ENCODE measurements around the gene TIGD3.

DNA sequence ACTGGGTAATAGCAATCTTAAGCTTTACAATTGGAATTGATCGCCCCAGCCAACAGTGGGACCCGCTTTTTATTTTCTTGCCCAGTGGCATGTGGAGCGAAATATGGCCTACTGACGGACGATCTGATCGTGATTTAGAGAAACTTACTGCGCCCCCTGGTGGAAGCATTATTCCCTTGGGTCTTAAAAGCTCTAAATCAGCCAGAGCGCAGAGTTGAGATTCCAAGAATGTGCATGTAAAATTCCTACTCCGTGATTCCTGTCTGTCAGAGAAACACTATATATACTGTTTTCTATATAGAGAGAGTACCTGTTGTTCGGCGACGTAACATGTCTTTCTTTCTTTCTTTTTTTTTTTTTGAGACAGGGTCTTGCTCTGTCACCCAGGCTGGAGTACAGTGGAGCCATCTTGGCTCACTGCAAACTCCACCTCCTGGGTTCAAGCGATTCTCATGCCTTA lies 24.6 kb upstream of the TIGD3 start:
- TF ChIP-seq CTCF (IDR thresholded peaks at IDR 0.05; ENCODE audit: insufficient read depth, low read length, poor library complexity, severe bottlenecking) (peak; percentile 73), EZH2phosphoT487 (conservative IDR thresholded peaks at IDR 0.05; ENCODE audit: low read length) (no peak)

Measured in SU-DHL-6 (cell line).